Measurements from ENCODE around the gene IQCC.
"Not testable (repeated sequence)": the region's sequence is repeated elsewhere in the genome, so short reads cannot be mapped to it uniquely, and the experiment has no call there.

The IQCC gene

DNA sequence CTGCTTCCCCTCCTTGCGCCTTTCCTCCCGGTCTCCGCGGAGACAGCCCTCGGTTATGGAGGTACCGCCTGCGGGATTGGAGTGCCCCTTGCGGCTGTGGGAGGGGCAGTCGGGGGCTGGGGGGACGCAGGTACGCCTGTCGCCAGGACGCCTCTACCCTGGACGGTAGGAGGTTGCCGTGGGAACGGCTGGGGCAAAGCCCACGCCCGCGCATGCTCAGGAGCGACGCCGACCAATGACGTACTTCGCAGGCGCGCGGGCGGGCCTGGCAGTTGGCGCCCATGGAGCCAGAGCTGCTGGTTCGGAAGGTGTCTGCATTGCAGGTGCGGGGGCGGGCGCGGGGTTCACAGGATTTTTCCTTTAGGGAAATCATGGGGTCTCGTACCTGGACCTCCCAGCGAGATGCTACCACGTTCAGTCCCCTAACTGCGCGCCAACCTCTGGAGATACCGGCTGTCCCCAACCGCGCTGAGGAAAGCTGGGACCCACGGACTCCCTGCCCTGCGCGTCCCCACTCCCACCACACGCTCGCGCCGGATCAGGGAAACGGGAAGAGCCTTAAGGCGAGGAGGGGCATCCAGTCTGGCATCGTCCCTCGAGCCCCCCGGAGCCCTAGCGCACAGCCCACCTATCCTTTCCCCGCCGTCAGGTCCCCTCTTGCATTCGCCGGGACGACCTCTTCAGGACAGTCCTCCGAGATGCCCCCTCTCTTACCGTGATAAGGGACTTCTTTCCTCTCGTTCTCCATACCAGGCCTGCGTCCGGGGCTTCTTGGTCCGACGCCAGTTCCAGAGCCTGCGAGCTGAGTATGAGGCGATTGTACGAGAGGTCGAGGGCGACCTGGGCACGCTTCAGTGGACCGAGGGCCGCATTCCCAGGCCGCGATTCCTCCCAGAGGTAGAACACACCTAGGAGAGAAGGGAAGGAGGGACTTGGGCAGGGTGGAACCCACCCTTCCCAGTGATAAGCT, at the start of gene IQCC:
IQCC (plus strand) TSS at position 271 of the 970 bp plus-strand sequence; CDS start at position 282, 11 bp downstream.
- FAIRE-seq: no peak

GRCh38 chr1:32159189-32159588, 46.3 kb upstream of the IQCC start:
- no peak for FAIRE-seq

GRCh38 chr1:32163405-32163804, 42.1 kb upstream of the IQCC start:
- no peak for FAIRE-seq

- FAIRE-seq: not testable (repeated sequence)
Observed at GRCh38 chr1:32165633-32166032, 39.8 kb upstream of the IQCC start.

- no peak for FAIRE-seq
Observed at GRCh38 chr1:32170991-32171390, 34.5 kb upstream of the IQCC start.

GRCh38 chr1:32172621-32173245, 32.7 kb upstream of the IQCC start:
- no peak for FAIRE-seq

GRCh38 chr1:32178380-32179192, 26.9 kb upstream of the IQCC start:
- FAIRE-seq: no peak

- FAIRE-seq: no peak
Observed at GRCh38 chr1:32179193-32179442, 26.4 kb upstream of the IQCC start.

- FAIRE-seq: peak; percentile 65
Observed at GRCh38 chr1:32179443-32180185, 25.9 kb upstream of the IQCC start, which contains the start of gene TXLNA. TXLNA (plus strand) TSS chr1:32179675; CDS start chr1:32180346, 671 bp downstream.

DNA sequence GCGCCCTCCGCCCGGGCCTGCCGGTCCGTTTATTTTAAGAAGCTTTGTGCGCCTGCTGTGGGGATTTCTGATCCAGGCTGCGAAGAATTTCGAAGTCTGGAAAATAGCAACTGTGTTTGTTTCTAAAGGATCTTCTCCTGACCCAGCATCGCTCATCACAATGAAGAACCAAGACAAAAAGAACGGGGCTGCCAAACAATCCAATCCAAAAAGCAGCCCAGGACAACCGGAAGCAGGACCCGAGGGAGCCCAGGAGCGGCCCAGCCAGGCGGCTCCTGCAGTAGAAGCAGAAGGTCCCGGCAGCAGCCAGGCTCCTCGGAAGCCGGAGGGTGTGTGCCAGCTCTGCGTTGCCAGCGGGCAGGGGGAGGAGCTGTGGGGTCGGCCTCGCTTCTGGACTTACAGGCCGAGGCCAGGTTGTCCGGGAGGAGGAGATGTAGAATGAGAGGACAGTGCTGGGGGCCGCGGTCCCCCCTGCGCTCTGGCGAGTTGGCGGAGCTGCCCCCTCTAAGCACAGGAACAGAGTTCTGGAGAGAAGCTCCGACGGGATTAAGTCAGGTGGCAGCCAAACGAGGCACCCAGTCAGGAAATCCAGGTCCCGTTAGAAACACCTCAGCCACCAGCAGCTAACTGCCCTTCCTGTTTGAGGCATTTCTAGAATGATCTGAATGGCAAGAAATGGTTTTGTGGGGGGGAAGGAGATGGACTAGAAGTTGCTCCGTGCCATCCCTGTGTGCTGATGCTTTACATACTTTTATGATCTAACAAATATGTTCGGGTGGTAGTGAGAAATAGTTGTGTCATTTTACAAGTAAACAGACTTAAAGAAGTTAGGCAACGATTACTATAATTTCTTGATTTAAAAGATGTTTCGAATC, 25.0 kb upstream of the IQCC start:
- FAIRE-seq: no peak

DNA sequence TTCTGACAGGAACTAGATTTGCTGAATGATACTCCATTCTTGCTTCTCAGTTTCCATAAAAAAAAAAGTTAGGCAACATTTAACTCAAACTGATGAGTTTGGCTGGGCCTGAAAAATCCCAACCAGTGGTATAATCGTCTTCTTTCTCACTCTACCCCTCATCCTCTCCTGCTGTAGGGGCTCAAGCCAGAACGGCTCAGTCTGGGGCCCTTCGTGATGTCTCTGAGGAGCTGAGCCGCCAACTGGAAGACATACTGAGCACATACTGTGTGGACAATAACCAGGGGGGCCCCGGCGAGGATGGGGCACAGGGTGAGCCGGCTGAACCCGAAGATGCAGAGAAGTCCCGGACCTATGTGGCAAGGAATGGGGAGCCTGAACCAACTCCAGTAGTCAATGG, 24.4 kb upstream of the IQCC start:
- FAIRE-seq: no peak

DNA sequence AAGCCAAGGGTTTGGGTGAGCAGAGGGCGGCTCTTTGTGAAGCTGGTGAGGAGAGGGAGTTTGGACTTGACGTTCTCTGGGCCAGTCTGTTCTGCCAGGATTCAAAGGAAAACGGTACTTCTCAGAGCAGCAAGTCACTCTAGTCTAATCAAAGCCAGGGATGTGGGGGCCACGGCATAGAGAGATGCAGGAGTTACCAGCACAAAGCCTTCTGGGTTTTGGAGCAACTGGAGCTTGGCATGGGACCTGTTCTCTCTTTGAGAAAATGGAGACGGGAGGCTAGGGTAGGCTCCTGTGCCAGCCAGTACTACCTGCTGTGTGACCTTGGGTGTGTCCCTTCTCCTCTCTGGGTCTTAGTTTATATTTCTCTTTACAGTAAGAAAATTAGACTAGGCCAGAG, 23.9 kb upstream of the IQCC start:
- FAIRE-seq: no peak

DNA sequence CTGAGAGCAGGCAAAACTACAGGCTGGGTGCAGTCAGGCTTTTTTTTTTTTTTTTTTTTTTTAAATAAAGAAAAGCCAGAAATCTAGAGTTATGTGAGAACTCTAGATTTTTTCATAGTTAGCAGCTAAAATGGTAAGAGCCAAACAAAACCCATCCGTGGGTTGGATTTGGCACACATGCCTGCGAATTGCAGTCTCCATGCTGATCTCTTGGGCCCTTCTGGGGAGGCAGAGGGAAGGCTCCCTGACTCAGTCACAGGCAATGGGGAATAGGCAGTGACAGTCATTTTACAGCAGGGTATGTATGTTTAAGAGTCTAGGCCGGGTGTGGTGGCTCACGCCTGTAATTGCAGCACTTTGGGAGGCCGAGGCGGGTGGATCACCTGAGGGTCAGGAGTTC, 23.4 kb upstream of the IQCC start:
- FAIRE-seq: no peak

DNA sequence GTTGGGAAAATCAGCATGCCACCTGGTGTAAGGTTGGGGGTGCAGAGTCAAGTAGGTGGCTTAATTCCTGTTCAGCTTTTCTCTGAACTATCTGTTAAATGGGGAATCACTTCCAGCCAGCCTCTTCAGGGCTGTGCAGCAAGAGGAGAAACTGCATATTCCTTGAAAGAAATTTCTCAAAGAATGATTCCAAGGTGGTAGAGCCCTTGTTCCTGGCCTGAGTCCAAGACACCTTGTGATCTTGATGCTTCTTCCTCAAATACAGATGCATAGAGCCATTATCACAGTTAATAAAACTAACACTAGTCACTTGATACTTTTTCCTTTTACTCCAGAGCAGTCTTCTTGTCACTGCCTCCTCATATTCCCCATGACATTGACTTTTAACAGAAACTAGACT, 20.8 kb upstream of the IQCC start:
- no peak for FAIRE-seq

DNA sequence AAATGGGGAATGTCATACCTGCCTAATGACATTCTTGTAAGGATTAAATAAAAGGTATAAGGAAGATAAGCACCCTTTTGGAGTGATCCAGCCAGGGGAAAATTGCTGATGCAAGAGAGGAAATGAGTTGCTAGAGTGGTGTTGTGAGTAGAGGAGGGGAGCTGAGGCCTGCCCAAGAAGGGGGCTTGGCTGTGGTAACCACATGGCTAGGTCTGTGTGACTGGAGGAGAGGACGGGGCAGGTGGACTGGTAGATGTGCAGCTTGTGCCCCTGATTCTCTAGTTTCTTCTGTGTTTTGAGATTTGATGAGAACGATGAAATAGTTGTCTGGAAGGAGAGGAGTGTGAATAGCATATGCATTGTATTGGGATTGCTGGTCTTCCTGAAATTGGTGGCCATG, 19.4 kb upstream of the IQCC start:
- FAIRE-seq: no peak

GRCh38 chr1:32186491-32186890, 19.0 kb upstream of the IQCC start:
- FAIRE-seq: no peak

- no peak for FAIRE-seq
Observed at GRCh38 chr1:32187850-32188249, 17.6 kb upstream of the IQCC start.

DNA sequence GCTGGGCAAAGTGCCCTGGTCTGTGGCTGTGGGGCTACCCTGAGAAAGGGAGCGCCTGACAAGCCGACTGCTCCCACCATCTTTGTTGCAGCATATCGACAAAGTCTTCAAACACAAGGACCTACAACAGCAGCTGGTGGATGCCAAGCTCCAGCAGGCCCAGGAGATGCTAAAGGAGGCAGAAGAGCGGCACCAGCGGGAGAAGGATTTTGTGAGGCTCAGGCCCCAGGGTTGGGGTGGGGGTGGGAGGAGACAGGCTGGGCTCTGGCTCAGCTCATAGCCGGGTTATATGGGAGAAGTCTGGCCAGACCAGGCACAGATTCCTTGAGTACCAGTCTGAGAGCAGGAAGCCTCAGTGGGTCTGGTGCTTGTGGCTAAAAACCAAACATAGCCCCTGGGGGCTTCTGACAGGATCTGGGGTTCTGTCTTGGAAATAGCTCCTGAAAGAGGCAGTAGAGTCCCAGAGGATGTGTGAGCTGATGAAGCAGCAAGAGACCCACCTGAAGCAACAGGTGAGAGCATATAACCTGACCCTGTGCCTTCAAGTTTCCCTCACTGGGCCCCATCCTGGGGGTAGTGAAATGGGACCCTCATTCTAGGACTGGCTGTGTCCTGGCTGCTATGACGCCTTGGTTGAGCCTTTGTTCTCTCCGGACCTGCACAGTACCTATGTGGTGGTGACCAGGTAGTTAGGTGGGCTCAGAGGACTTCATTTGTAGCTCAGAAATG, 13.1 kb upstream of the IQCC start:
- no peak for FAIRE-seq

- no peak for FAIRE-seq
Observed at GRCh38 chr1:32194984-32195383, 10.5 kb upstream of the IQCC start.

- no peak for FAIRE-seq
Observed at GRCh38 chr1:32195531-32195930, 9.9 kb upstream of the IQCC start.
